H9 (cell line): Measurements from ENCODE around the gene ICAM4. TPM values are rescaled to one million over a fixed set of nuclear protein-coding genes. Genes with fewer than 3 reads are reported as not detected.

ENCODE experiments used
- DNase-seq: peaks from one replicate; pipeline ENCODE4 v3.0.0-alpha.2; 2017
- H2AFZ ChIP-seq: one replicate; pipeline ENCODE4 v1.6.1; 2013; ENCODE audit warnings: mild to moderate bottlenecking, low read length, control low read depth, moderate library complexity
- H2AK5ac ChIP-seq: 2 replicates; pipeline ENCODE4 v1.6.1; 2013; ENCODE audit warnings: low read length, control low read depth, mixed read lengths; ENCODE audit not compliant: insufficient read length
- H2BK120ac ChIP-seq: one replicate; pipeline ENCODE4 v1.6.1; 2013; ENCODE audit warnings: low read depth, mild to moderate bottlenecking, low read length, control low read depth, inconsistent platforms; ENCODE audit not compliant: poor library complexity, severe bottlenecking
- H2BK12ac ChIP-seq: 2 replicates; pipeline ENCODE4 v1.6.1; 2013; ENCODE audit warnings: low read length, control low read depth, mixed read lengths, low read depth; ENCODE audit not compliant: insufficient read length
- H2BK15ac ChIP-seq: 2 replicates; pipeline ENCODE4 v1.6.1; 2013; ENCODE audit warnings: low read depth, low read length, control low read depth
- H2BK20ac ChIP-seq: one replicate; pipeline ENCODE4 v1.6.1; 2013; ENCODE audit warnings: low read depth, mild to moderate bottlenecking, low read length, control low read depth, inconsistent platforms; ENCODE audit not compliant: poor library complexity, severe bottlenecking
- H2BK5ac ChIP-seq: 2 replicates; pipeline ENCODE4 v1.6.1; 2013; ENCODE audit warnings: low read length, control low read depth, mixed read lengths; ENCODE audit not compliant: insufficient read length
- H3K14ac ChIP-seq: 2 replicates; pipeline ENCODE4 v1.6.1; 2013; ENCODE audit warnings: low read length, control low read depth; ENCODE audit not compliant: insufficient read depth
- H3K18ac ChIP-seq: 2 replicates; pipeline ENCODE4 v1.6.1; 2013; ENCODE audit warnings: low read depth, mild to moderate bottlenecking, mixed read lengths, low read length, control low read depth; ENCODE audit not compliant: insufficient read length
- H3K23ac ChIP-seq: 2 replicates; pipeline ENCODE4 v1.6.1; 2013; ENCODE audit warnings: low read length, control low read depth, mixed read lengths, low read depth; ENCODE audit not compliant: insufficient read length
- H3K23me2 ChIP-seq: 2 replicates; pipeline ENCODE4 v1.6.1; 2013; ENCODE audit warnings: low read depth, mild to moderate bottlenecking, mixed read lengths, low read length, control low read depth; ENCODE audit not compliant: insufficient read length, poor library complexity, severe bottlenecking
- H3K27ac ChIP-seq: 2 replicates; pipeline ENCODE4 v1.5.1; 2013; ENCODE audit warnings: low read length, control low read depth, mixed read lengths, low read depth; ENCODE audit not compliant: insufficient read length
- H3K27me3 ChIP-seq: 2 replicates; pipeline ENCODE4 v1.6.1; 2013; ENCODE audit warnings: low read length, control low read depth, inconsistent platforms; ENCODE audit not compliant: insufficient read depth
- H3K4ac ChIP-seq: 2 replicates; pipeline ENCODE4 v1.6.1; 2013; ENCODE audit warnings: low read depth, mild to moderate bottlenecking, control low read depth, inconsistent platforms, low read length, moderate library complexity
- H3K4me1 ChIP-seq: 2 replicates; pipeline ENCODE4 v1.6.1; 2013; ENCODE audit warnings: low read length, control low read depth, inconsistent platforms; ENCODE audit not compliant: insufficient read depth
- H3K4me2 ChIP-seq: 2 replicates; pipeline ENCODE4 v1.6.1; 2013; ENCODE audit warnings: low read length, control low read depth, mixed read lengths; ENCODE audit not compliant: insufficient read length, insufficient read depth
- H3K56ac ChIP-seq: 2 replicates; pipeline ENCODE4 v1.6.1; 2013; ENCODE audit warnings: low read depth, mild to moderate bottlenecking, mixed read lengths, low read length, control low read depth; ENCODE audit not compliant: insufficient read length
- H3K79me1 ChIP-seq: 2 replicates; pipeline ENCODE4 v1.6.1; 2013; ENCODE audit warnings: low read depth, mild to moderate bottlenecking, moderate library complexity, low read length, control low read depth, inconsistent platforms; ENCODE audit not compliant: insufficient read depth, poor library complexity, severe bottlenecking
- H3K79me2 ChIP-seq: 2 replicates; pipeline ENCODE4 v1.6.1; 2013; ENCODE audit warnings: low read length, control low read depth, inconsistent platforms; ENCODE audit not compliant: insufficient read depth
- H3K9ac ChIP-seq: 2 replicates; pipeline ENCODE4 v1.6.1; 2013; ENCODE audit warnings: low read length, control low read depth, mixed read lengths; ENCODE audit not compliant: insufficient read length; ENCODE audit errors: extremely low read depth
- H3K9me3 ChIP-seq: one replicate; pipeline ENCODE4 v1.6.1; 2013; ENCODE audit warnings: low read depth, low read length, inconsistent platforms; ENCODE audit not compliant: control insufficient read depth
- H3T11ph ChIP-seq: one replicate; pipeline ENCODE4 v1.6.1; 2013; ENCODE audit warnings: mild to moderate bottlenecking, low read length, control low read depth, inconsistent platforms
- H4K20me1 ChIP-seq: one replicate; pipeline ENCODE4 v1.6.1; 2013; ENCODE audit not compliant: control insufficient read depth, insufficient read length, insufficient read depth
- H4K5ac ChIP-seq: 2 replicates; pipeline ENCODE4 v1.6.1; 2013; ENCODE audit warnings: low read depth, mild to moderate bottlenecking, mixed read lengths, low read length, control low read depth; ENCODE audit not compliant: insufficient read length
- H4K8ac ChIP-seq: replicated peaks from 2 replicates; pipeline ENCODE4 v1.6.1; 2013; ENCODE audit warnings: low read length, control low read depth, mixed read lengths, low read depth; ENCODE audit not compliant: insufficient read length
- H4K91ac ChIP-seq: 2 replicates; pipeline ENCODE4 v1.6.1; 2013; ENCODE audit warnings: low read depth, mild to moderate bottlenecking, moderate library complexity, mixed read lengths, low read length, control low read depth; ENCODE audit not compliant: insufficient read length
- H3K27ac Mint-ChIP-seq, 3 experiments: 2 replicates in 2 of 3; 3 replicates in 1 of 3; pipeline ENCODE4 v1.8.0; 2020 to 2021; ENCODE audit warnings: mixed read lengths in 3 of 3, mild to moderate bottlenecking in 1 of 3, moderate library complexity in 1 of 3
- H3K27me3 Mint-ChIP-seq: 2 replicates; pipeline ENCODE4 v1.8.0; 2021; ENCODE audit warnings: low read depth, mild to moderate bottlenecking, moderate library complexity, mixed read lengths
- H3K36me3 Mint-ChIP-seq, 3 experiments: 2 replicates in 2 of 3; 3 replicates in 1 of 3; pipeline ENCODE4 v1.8.0; 2020 to 2021; ENCODE audit warnings: low read depth in 3 of 3, mixed read lengths in 3 of 3; ENCODE audit not compliant: insufficient read depth in 1 of 3
- H3K4me1 Mint-ChIP-seq, 2 experiments: 2 replicates each; pipeline ENCODE4 v1.8.0; 2020; ENCODE audit warnings: mixed read lengths in 2 of 2
- H3K4me3 Mint-ChIP-seq, 2 experiments: 2 replicates in 1 of 2; 3 replicates in 1 of 2; pipeline ENCODE4 v1.8.0; 2020 to 2021; ENCODE audit warnings: mild to moderate bottlenecking in 2 of 2, mixed read lengths in 2 of 2, moderate library complexity in 1 of 2
- H3K9me3 Mint-ChIP-seq, 2 experiments: 2 replicates in 1 of 2; 3 replicates in 1 of 2; pipeline ENCODE4 v1.8.0; 2020; ENCODE audit warnings: mild to moderate bottlenecking in 2 of 2, mixed read lengths in 2 of 2, moderate library complexity in 1 of 2
- CTCF ChIP-seq: fragments of 200-600 bp; sonication (generic); conservative IDR thresholded peaks from 3 replicates; pipeline ENCODE4 v1.8.0; 2021; ENCODE audit warnings: antibody characterized with exemption, mild to moderate bottlenecking
- WGBS: extraction: QIAGEN DNeasy Blood & Tissue Kit; methylation state at CpG from one replicate; pipeline ENCODE4 v1.1.7; 2013; ENCODE audit warnings: missing lambda C conversion rate, low lambda C conversion rate, mixed read lengths; ENCODE audit not compliant: insufficient read length; ENCODE audit errors: extremely low coverage; 5-methylcytosine and 5-hydroxymethylcytosine counted together
- total RNA-seq: library from RNA; stranded (reverse); gene quantifications from 2 replicates; pipeline ENCODE4 v1.2.1, GENCODE V29; 2021

ICAM4 gene
- total RNA-seq, 1 experiment from 2014 or later, result 1.1 TPM

- Mint-ChIP-seq H3K4me3 (no peak overlapping the region), H3K36me3 (no peaks in the 10 kb centered on the region), H3K9me3 (no peaks in the 10 kb centered on the region), H3K4me1 (0 out of 4 replicates have a peak, but pooled peaks cover 0 to 6% of the 10 kb centered on the region in 2 experiments), H3K27ac (no peak overlapping the region), H3K27me3 (peaks cover 45% of the 10 kb centered on the region)
- Histone ChIP-seq H3T11ph (no peak overlapping the region), H4K8ac (no peak overlapping the region), H4K5ac (no peak overlapping the region), H2BK120ac (no peak overlapping the region), H2AFZ (no peak overlapping the region), H2AK5ac (no peak overlapping the region), H3K23ac (no peak overlapping the region), H3K4me1 (no peaks in the 10 kb centered on the region), H2BK15ac (no peak overlapping the region), H3K23me2 (peaks cover 6% of the 10 kb centered on the region), H3K9me3 (no peaks in the 10 kb centered on the region), H3K79me1 (no peaks in the 10 kb centered on the region), H3K56ac (no peak overlapping the region), H3K79me2 (no peaks in the 10 kb centered on the region), H3K9ac (no peak overlapping the region), H3K14ac (no peak overlapping the region), H3K4me2 (no peak overlapping the region), H3K18ac (no peak overlapping the region), H2BK5ac (no peak overlapping the region), H2BK12ac (no peak overlapping the region), H3K27ac (no peak overlapping the region), H3K27me3 (peaks cover 9% of the 10 kb centered on the region; the same call in 1 of the 2 replicates), H4K91ac (no peak overlapping the region), H3K4ac (no peak overlapping the region), H2BK20ac (no peak overlapping the region), H4K20me1 (no peaks in the 10 kb centered on the region)
- TF ChIP-seq CTCF, result no peak
- no CpG with 5 or more reads among the region's 7 CpGs for WGBS
- DNase-seq, result no peak
Measured at GRCh38 chr19:10266706-10267105, 20.0 kb upstream of the ICAM4 start.
